H9 (cell line): ENCODE data around the gene ANO6. TPM values are rescaled to one million over a fixed set of nuclear protein-coding genes. Genes with fewer than 3 reads are reported as not detected.

ENCODE experiments used
- DNase-seq: peaks from one replicate; pipeline ENCODE4 v3.0.0-alpha.2; 2017
- H2AFZ ChIP-seq: one replicate; pipeline ENCODE4 v1.6.1; 2013; ENCODE audit warnings: mild to moderate bottlenecking, low read length, control low read depth, moderate library complexity
- H2AK5ac ChIP-seq: 2 replicates; pipeline ENCODE4 v1.6.1; 2013; ENCODE audit warnings: low read length, control low read depth, mixed read lengths; ENCODE audit not compliant: insufficient read length
- H2BK120ac ChIP-seq: one replicate; pipeline ENCODE4 v1.6.1; 2013; ENCODE audit warnings: low read depth, mild to moderate bottlenecking, low read length, control low read depth, inconsistent platforms; ENCODE audit not compliant: poor library complexity, severe bottlenecking
- H2BK12ac ChIP-seq: 2 replicates; pipeline ENCODE4 v1.6.1; 2013; ENCODE audit warnings: low read length, control low read depth, mixed read lengths, low read depth; ENCODE audit not compliant: insufficient read length
- H2BK15ac ChIP-seq: 2 replicates; pipeline ENCODE4 v1.6.1; 2013; ENCODE audit warnings: low read depth, low read length, control low read depth
- H2BK20ac ChIP-seq: one replicate; pipeline ENCODE4 v1.6.1; 2013; ENCODE audit warnings: low read depth, mild to moderate bottlenecking, low read length, control low read depth, inconsistent platforms; ENCODE audit not compliant: poor library complexity, severe bottlenecking
- H2BK5ac ChIP-seq: 2 replicates; pipeline ENCODE4 v1.6.1; 2013; ENCODE audit warnings: low read length, control low read depth, mixed read lengths; ENCODE audit not compliant: insufficient read length
- H3K14ac ChIP-seq: 2 replicates; pipeline ENCODE4 v1.6.1; 2013; ENCODE audit warnings: low read length, control low read depth; ENCODE audit not compliant: insufficient read depth
- H3K18ac ChIP-seq: 2 replicates; pipeline ENCODE4 v1.6.1; 2013; ENCODE audit warnings: low read depth, mild to moderate bottlenecking, mixed read lengths, low read length, control low read depth; ENCODE audit not compliant: insufficient read length
- H3K23ac ChIP-seq: 2 replicates; pipeline ENCODE4 v1.6.1; 2013; ENCODE audit warnings: low read length, control low read depth, mixed read lengths, low read depth; ENCODE audit not compliant: insufficient read length
- H3K23me2 ChIP-seq: 2 replicates; pipeline ENCODE4 v1.6.1; 2013; ENCODE audit warnings: low read depth, mild to moderate bottlenecking, mixed read lengths, low read length, control low read depth; ENCODE audit not compliant: insufficient read length, poor library complexity, severe bottlenecking
- H3K27ac ChIP-seq: 2 replicates; pipeline ENCODE4 v1.5.1; 2013; ENCODE audit warnings: low read length, control low read depth, mixed read lengths, low read depth; ENCODE audit not compliant: insufficient read length
- H3K27me3 ChIP-seq: 2 replicates; pipeline ENCODE4 v1.6.1; 2013; ENCODE audit warnings: low read length, control low read depth, inconsistent platforms; ENCODE audit not compliant: insufficient read depth
- H3K4ac ChIP-seq: 2 replicates; pipeline ENCODE4 v1.6.1; 2013; ENCODE audit warnings: low read depth, mild to moderate bottlenecking, control low read depth, inconsistent platforms, low read length, moderate library complexity
- H3K4me1 ChIP-seq: 2 replicates; pipeline ENCODE4 v1.6.1; 2013; ENCODE audit warnings: low read length, control low read depth, inconsistent platforms; ENCODE audit not compliant: insufficient read depth
- H3K4me2 ChIP-seq: 2 replicates; pipeline ENCODE4 v1.6.1; 2013; ENCODE audit warnings: low read length, control low read depth, mixed read lengths; ENCODE audit not compliant: insufficient read length, insufficient read depth
- H3K56ac ChIP-seq: 2 replicates; pipeline ENCODE4 v1.6.1; 2013; ENCODE audit warnings: low read depth, mild to moderate bottlenecking, mixed read lengths, low read length, control low read depth; ENCODE audit not compliant: insufficient read length
- H3K79me1 ChIP-seq: 2 replicates; pipeline ENCODE4 v1.6.1; 2013; ENCODE audit warnings: low read depth, mild to moderate bottlenecking, moderate library complexity, low read length, control low read depth, inconsistent platforms; ENCODE audit not compliant: insufficient read depth, poor library complexity, severe bottlenecking
- H3K79me2 ChIP-seq: 2 replicates; pipeline ENCODE4 v1.6.1; 2013; ENCODE audit warnings: low read length, control low read depth, inconsistent platforms; ENCODE audit not compliant: insufficient read depth
- H3K9ac ChIP-seq: 2 replicates; pipeline ENCODE4 v1.6.1; 2013; ENCODE audit warnings: low read length, control low read depth, mixed read lengths; ENCODE audit not compliant: insufficient read length; ENCODE audit errors: extremely low read depth
- H3K9me3 ChIP-seq: one replicate; pipeline ENCODE4 v1.6.1; 2013; ENCODE audit warnings: low read depth, low read length, inconsistent platforms; ENCODE audit not compliant: control insufficient read depth
- H3T11ph ChIP-seq: one replicate; pipeline ENCODE4 v1.6.1; 2013; ENCODE audit warnings: mild to moderate bottlenecking, low read length, control low read depth, inconsistent platforms
- H4K20me1 ChIP-seq: one replicate; pipeline ENCODE4 v1.6.1; 2013; ENCODE audit not compliant: control insufficient read depth, insufficient read length, insufficient read depth
- H4K5ac ChIP-seq: 2 replicates; pipeline ENCODE4 v1.6.1; 2013; ENCODE audit warnings: low read depth, mild to moderate bottlenecking, mixed read lengths, low read length, control low read depth; ENCODE audit not compliant: insufficient read length
- H4K8ac ChIP-seq: replicated peaks from 2 replicates; pipeline ENCODE4 v1.6.1; 2013; ENCODE audit warnings: low read length, control low read depth, mixed read lengths, low read depth; ENCODE audit not compliant: insufficient read length
- H4K91ac ChIP-seq: 2 replicates; pipeline ENCODE4 v1.6.1; 2013; ENCODE audit warnings: low read depth, mild to moderate bottlenecking, moderate library complexity, mixed read lengths, low read length, control low read depth; ENCODE audit not compliant: insufficient read length
- H3K27ac Mint-ChIP-seq, 3 experiments: 2 replicates in 2 of 3; 3 replicates in 1 of 3; pipeline ENCODE4 v1.8.0; 2020 to 2021; ENCODE audit warnings: mixed read lengths in 3 of 3, mild to moderate bottlenecking in 1 of 3, moderate library complexity in 1 of 3
- H3K27me3 Mint-ChIP-seq: 2 replicates; pipeline ENCODE4 v1.8.0; 2021; ENCODE audit warnings: low read depth, mild to moderate bottlenecking, moderate library complexity, mixed read lengths
- H3K36me3 Mint-ChIP-seq, 3 experiments: 2 replicates in 2 of 3; 3 replicates in 1 of 3; pipeline ENCODE4 v1.8.0; 2020 to 2021; ENCODE audit warnings: low read depth in 3 of 3, mixed read lengths in 3 of 3; ENCODE audit not compliant: insufficient read depth in 1 of 3
- H3K4me1 Mint-ChIP-seq, 2 experiments: 2 replicates each; pipeline ENCODE4 v1.8.0; 2020; ENCODE audit warnings: mixed read lengths in 2 of 2
- H3K4me3 Mint-ChIP-seq, 2 experiments: 2 replicates in 1 of 2; 3 replicates in 1 of 2; pipeline ENCODE4 v1.8.0; 2020 to 2021; ENCODE audit warnings: mild to moderate bottlenecking in 2 of 2, mixed read lengths in 2 of 2, moderate library complexity in 1 of 2
- H3K9me3 Mint-ChIP-seq, 2 experiments: 2 replicates in 1 of 2; 3 replicates in 1 of 2; pipeline ENCODE4 v1.8.0; 2020; ENCODE audit warnings: mild to moderate bottlenecking in 2 of 2, mixed read lengths in 2 of 2, moderate library complexity in 1 of 2
- WGBS: extraction: QIAGEN DNeasy Blood & Tissue Kit; methylation state at CpG from one replicate; pipeline ENCODE4 v1.1.7; 2013; ENCODE audit warnings: missing lambda C conversion rate, low lambda C conversion rate, mixed read lengths; ENCODE audit not compliant: insufficient read length; ENCODE audit errors: extremely low coverage; 5-methylcytosine and 5-hydroxymethylcytosine counted together
- total RNA-seq: library from RNA; stranded (reverse); gene quantifications from 2 replicates; pipeline ENCODE4 v1.2.1, GENCODE V29; 2021
- TF ChIP-seq, protein P1 (sequence below): fragments of 200-600 bp; sonication (generic); conservative IDR thresholded peaks from 3 replicates; pipeline ENCODE4 v1.8.0; 2021; ENCODE audit warnings: antibody characterized with exemption, mild to moderate bottlenecking

ANO6 gene
- total RNA-seq, 1 experiment from 2014 or later, result 24.3 TPM

DNA sequence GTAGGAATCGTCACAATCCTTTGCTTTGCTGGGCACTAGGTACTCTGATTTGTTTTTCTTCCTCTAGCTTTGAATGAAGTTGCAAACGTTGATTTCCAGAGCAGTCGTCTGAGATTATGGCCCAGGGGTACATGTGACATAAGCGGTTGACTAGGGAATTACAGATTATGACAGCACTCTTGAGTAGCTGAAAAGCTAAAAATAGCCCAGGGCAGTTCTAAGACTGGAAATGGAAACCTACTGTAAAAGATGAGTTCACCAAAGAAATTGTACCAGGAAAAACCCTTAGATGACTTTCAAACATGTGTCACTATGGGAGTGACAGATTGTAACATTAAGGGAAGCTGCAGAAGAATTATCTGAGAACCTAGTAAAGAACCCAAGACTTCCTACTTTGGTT, 108.5 kb downstream of the ANO6 start:
- H3K27ac Mint-ChIP-seq, result no peak overlapping the region
- H3K79me2 ChIP-seq, result no peaks in the 10 kb centered on the region; the same call in 1 of the 2 replicates

More for the DNA sequence above, 108.5 kb downstream of the ANO6 start:
- H3K18ac ChIP-seq, result no peak overlapping the region
- H3K27me3 Mint-ChIP-seq, result peaks cover 1% of the 10 kb centered on the region; the same call in 1 of the 2 replicates
- peaks cover 2% of the 10 kb centered on the region for H3K79me1 ChIP-seq
- DNase-seq, result no peak
- H3K4me2 ChIP-seq, result no peak overlapping the region
- no peak overlapping the region for H3K23ac ChIP-seq
- no peak overlapping the region for H3T11ph ChIP-seq
- no peak overlapping the region for H3K14ac ChIP-seq
- no peaks in the 10 kb centered on the region for H3K9me3 ChIP-seq
- H3K4ac ChIP-seq, result no peak overlapping the region
- peaks cover 5 to 12% of the 10 kb centered on the region in 2 experiments for H3K4me1 Mint-ChIP-seq
- H3K27me3 ChIP-seq, result no peaks in the 10 kb centered on the region
- H2BK20ac ChIP-seq, result no peak overlapping the region
- H3K36me3 Mint-ChIP-seq, result peaks cover 0 to 2% (median 0%) of the 10 kb centered on the region in 3 experiments; a peak in 2 of 7 replicates
- H2BK12ac ChIP-seq, result no peak overlapping the region
- no peak overlapping the region for H4K91ac ChIP-seq
- TF ChIP-seq, protein P1, sequence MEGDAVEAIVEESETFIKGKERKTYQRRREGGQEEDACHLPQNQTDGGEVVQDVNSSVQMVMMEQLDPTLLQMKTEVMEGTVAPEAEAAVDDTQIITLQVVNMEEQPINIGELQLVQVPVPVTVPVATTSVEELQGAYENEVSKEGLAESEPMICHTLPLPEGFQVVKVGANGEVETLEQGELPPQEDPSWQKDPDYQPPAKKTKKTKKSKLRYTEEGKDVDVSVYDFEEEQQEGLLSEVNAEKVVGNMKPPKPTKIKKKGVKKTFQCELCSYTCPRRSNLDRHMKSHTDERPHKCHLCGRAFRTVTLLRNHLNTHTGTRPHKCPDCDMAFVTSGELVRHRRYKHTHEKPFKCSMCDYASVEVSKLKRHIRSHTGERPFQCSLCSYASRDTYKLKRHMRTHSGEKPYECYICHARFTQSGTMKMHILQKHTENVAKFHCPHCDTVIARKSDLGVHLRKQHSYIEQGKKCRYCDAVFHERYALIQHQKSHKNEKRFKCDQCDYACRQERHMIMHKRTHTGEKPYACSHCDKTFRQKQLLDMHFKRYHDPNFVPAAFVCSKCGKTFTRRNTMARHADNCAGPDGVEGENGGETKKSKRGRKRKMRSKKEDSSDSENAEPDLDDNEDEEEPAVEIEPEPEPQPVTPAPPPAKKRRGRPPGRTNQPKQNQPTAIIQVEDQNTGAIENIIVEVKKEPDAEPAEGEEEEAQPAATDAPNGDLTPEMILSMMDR, result no peak
- no peak overlapping the region for H2BK5ac ChIP-seq
- H4K20me1 ChIP-seq, result no peaks in the 10 kb centered on the region
- WGBS, result no CpG with 5 or more reads among the region's 4 CpGs
- no peak overlapping the region for H4K8ac ChIP-seq
- no peak overlapping the region for H3K27ac ChIP-seq
- no peak overlapping the region for H2AK5ac ChIP-seq
- no peak overlapping the region for H3K4me3 Mint-ChIP-seq
- H3K9ac ChIP-seq, result no peak overlapping the region
- no peak overlapping the region for H2BK15ac ChIP-seq
- no peak overlapping the region for H4K5ac ChIP-seq
- no peaks in the 10 kb centered on the region for H3K23me2 ChIP-seq
- no peak overlapping the region for H3K56ac ChIP-seq
- peaks cover 2% of the 10 kb centered on the region; the same call in 1 of the 2 replicates for H3K4me1 ChIP-seq
- no peak overlapping the region for H2AFZ ChIP-seq
- no peak overlapping the region for H2BK120ac ChIP-seq
- no peaks in the 10 kb centered on the region for H3K9me3 Mint-ChIP-seq
